GM19238 (cell line): ENCODE data around the gene NCBP2L.

Source experiments
- DNase-seq: peaks from one replicate; pipeline ENCODE4 v3.0.0; 2011; ENCODE audit warnings: low spot score; ENCODE audit not compliant: insufficient read length

NCBP2L gene

DNA sequence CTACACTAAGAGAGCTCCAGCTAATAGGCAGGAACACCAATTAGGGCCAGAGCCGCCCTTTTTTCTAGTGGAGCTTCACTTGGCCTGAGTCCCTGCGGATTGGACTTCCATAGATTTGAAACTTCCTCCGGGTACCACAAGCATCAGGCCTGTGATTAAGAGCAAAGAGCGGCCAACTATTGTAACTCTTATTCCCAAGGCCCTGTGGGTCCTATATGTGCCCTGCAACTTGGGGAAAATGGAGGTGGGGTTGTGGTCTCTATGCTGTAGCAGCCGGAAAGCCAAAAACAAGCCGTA is at the start of gene NCBP2L:
NCBP2L (plus strand) TSS at position 198 of the 297 bp plus-strand sequence. CDS start 16,488 bp downstream, outside the sequence.
- no peak for DNase-seq

DNA sequence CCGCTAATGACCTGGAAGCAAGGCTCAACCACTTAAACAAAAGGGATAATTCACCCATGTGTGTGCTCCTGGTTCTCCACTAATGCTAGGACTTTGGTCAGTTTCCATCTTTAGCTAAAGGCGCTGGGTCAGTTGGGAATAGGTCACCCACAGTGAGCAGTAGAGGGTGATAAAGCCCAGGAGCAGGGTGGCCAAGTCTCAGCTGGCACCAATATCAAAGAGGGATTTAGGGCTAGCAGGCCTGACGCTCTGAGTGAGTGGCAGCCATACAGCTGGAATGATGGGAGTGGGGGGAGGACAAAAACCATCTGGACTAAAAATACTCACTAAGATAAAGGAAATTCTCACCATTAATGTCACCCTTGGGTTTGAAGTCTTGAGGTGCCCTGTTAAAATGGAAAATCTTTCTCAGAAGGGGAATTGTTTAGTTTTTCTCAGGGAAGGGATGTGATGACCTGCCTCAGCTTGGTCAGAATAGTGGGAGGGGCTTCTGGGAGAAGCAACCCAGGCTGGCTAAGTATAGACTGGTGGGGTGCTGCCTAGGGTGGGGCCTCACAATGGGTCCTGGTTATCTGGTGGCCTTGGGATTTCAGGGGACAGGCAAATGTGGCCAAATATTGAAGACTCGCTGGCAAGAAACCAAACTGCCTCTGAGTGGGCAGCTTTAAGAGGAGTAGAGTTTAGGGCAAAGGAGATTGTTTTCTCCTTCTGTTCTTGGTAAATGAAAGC is 49.0 kb upstream of the NCBP2L start:
- DNase-seq = no peak

DNA sequence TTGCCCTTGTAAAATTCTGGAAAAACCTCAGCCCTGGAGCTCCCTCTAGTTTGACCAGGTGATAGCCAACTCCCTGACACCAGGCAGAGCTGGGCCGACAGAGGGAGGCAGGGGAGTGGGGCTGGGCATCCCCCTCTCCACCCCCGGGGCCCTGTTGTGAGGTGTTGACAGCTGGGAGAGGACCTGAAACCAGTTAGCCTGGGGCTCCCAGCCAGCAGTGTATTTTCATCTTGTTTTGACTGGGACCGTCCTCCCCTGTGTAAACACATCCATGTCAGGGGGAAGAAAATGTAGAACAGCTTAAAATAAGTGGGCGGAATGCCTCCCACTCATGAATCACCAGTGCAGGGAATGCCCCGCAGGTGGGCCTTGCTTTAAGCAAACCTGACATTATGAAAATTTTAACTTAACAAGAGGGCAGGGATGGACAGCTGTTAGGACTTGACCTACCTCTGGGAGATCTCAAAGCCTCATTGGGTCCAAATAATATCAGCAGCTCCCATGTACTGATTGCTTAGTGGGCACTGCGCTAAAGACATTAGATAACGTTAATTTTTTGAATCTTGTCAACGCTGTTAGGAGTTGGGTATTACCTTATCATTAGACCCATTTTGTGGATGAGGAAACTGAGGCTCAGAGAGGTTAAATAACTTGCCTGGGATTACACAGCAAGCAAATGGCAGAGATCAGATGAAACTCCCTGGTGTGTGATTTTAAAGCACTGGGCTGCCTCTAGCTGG is 47.8 kb upstream of the NCBP2L start:
- DNase-seq = no peak

DNA sequence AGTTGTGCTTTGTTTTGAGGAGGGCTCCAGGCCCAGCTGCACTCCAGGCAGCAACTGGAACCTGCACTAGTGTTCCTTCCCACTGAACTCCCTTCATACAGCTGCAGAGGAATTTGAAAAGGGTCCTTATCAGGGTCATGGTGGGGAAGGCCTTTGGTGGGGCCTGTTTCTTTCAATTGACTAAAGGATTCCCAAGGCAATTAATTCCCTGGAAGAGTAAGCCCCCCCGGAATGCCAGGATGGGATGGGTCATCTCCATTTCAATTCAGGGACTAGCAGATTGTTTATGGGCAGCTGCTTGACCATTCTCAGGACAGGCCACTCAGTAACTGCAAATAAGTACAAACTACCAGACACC is 47.3 kb upstream of the NCBP2L start:
- no peak for DNase-seq

DNA sequence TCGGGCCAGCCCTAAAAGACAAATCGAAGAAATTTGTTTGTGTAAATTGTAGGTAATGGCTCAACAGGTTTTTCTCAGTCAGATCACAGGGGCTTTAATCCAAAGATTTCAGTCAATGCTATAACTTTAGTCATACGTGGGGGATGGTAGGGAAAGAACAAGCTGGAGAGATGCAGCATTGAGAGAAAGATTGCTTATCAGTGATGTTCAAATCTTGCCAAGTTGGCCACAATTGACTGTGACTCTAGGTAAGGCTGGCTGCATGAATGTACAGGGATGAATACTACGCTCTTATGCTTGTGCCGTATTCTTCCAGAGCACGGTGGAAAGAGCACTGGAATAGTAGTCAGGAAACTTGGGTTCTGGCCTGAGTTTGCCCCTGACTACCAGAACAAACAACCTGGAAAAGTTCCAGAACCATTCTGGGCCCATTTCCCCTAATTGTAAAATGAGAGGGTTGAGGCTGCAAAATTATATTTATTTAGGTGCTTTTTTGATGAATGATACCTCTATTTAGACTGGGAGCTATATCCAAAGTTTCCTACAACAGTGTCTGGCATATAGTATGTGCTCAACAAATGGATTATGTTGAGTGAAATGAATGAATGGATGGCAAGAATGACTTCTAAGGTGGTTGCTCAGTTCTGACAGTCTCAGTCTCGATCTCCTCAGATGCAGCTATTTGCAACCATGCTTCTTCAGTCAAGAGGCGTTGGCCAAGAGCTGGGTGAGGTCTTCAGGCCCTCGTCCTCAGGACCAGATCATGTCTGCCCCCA is 46.4 kb upstream of the NCBP2L start:
- DNase-seq = no peak

DNA sequence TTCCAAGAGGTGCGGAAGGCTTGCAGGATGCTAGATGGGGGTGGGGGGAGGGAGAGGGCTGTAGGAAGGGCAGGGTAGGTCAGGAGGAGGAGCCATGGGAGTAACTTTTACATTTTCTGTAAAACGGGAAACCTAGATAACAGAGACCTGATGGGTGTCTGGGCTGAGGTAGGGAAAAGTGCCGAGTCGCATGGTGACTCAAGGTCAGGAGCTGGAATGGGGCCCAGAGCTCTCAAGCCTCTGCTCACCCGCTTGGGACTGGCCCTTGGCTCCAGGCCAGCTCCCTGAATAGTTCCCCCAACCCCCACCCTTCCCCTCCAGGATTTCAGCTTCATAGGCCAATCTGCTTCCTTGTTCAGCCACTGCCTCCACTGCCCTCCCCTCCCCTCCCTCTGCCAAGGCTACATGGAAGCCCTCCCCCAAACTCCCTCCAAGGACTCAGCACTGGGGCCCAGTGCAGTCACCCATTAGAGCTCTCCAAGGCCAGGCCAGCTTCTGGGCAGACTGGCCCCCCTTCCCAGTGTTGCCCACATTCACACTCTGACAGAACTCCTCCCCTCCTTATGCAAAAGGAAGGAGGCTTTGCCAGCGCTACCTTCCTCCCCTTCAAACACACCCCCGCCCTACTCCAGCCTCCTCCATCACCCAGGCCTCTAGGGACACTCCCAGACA is 45.6 kb upstream of the NCBP2L start:
- no peak for DNase-seq

DNA sequence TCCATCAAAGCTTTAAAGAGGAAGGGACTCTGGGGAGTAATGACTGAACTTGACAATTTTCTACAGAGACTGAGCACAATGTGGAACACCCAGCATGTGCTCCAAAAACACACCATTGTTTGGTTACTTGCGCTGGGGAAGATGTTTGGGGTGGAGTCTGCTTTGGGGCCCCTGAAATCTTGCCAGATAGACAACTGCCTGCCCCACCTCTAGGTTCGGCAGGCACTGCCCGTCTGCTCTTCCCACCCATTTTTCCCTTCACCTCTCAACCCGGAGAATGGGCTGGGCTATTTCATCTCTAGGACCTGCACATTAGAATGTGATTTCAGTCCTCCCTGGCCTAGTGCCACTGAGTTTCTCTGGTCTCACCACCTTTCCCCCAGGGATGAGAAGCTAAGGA is 43.8 kb upstream of the NCBP2L start:
- DNase-seq = no peak

DNA sequence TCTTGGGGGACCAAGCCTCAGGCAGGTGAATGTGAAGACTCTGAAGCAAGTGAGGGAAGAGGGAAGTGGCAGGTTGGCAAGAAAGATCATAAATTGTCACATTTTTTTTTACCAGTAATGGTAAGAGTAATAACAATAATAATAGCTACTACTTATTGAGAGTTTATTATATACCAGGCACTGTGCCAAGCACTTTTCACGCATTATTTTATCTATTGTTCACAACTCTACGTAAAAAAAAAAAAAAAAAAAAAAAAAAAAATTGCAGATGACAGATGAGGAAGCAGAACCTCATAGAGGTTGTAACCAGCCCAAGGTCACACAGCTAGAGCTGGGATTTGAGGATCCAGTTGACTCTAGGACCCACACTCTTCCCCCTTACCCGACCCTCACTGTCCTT is 42.9 kb upstream of the NCBP2L start:
- no peak for DNase-seq

DNA sequence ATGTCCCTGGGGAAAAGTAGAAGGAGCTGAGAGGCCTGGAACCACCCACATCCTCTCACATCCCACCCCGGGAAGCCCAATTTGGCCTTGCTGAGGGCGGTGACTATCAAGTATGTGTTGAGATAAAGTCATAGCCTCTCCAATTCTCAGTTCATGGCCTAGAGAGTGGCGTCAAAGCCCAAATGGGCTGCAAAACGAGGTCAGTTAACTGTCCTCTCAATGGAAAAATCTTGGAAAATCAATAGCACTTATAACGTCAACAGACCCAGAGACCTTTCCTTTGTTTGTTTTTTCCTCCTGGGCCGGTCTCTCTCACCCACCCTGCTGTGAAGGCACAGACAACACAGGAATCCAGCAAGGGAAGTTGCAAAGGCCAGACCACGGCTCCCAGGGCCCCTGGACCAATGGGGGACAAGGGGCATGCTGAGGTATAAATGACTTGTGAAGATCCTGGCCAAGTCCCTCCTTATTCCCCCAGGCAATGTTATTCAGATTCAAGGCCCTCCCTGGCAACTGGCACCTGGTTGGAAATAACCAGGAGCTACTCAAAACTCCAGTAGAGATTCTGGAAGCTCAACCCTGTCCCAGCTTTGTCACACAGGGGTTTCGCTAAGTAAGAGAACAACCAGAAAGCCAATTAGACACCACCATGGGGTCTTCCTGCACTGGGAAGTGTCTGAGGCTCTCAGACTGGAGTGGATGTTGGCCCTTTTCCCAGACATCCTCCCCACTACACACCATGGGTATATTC is 40.6 kb upstream of the NCBP2L start:
- DNase-seq = no peak

DNA sequence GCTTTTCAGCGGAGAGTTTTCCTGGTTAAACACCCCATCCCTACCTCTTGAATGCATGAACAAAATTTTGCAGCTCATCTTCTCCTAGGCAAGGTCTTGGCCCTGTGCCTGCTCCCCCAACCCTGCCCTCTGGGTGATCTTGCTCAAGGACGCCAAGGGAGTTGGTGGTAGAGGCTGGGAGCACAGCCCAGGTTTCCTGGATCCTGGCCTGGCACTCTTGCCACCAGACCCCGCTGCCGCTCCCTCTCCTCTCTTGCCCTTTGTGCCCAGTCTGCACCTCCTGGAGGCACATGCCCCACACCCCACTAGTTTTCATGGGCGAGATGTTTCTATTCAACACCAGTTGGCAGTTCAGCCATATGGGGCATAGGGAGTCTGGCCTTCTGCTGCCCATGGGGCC is 39.3 kb upstream of the NCBP2L start:
- no peak for DNase-seq

DNA sequence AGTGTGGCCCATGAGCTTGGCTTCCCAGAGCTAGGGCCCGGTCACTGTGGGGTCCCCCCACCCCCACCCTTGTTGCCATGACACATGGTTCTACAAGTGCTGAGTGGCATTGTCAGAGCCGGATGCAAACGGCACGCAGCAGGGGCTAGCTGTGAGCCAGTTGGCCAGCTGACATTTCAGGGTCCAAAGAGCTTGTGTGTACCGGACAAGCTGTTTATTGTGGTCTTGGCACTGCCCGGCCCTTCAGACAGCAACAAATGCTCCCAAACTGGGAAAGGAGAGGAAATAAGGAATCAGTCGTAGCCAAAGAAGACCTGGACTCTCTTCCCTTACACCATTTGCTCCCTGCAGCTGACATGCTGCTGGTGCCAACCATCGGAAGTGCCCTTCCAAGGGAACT is 38.8 kb upstream of the NCBP2L start:
- DNase-seq = no peak

DNA sequence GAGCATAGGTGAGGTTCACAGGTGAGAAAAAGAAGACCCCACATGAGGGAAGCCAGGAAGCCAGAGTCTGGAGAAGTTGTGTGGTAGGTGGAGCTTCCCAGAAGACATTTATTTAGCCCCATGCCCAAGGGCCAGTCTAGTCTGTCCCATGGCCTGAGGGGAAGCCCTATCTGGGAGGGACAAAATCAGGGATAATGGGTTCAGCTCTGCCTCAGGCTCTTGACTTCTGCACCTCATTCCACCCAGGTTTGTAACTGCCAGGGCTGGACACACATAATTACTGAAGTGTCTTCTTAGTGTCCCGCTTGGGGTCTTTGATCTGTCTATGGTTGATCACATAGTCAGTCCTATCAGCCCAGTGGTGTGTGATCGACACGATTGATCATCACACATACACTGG is 38.0 kb upstream of the NCBP2L start:
- no peak for DNase-seq

DNA sequence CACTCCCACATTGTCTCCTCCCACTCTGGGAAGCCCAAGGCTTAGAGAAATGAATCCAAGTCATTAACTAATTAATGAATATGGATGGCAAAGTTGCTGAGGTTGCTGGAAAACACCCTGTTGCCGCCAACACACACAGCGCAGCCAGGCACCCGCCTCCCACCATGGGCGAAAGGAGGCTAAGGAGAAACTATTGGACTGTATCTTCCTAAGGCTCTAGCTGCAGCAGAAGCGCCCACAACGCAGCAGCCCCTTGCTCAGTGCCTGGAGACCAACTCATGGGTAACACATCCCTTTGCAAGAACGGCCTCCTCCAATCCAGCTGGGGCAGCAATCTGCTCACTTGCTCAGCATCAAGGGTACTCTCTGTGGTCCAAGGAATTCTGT is 36.1 kb upstream of the NCBP2L start:
- DNase-seq = no peak

DNA sequence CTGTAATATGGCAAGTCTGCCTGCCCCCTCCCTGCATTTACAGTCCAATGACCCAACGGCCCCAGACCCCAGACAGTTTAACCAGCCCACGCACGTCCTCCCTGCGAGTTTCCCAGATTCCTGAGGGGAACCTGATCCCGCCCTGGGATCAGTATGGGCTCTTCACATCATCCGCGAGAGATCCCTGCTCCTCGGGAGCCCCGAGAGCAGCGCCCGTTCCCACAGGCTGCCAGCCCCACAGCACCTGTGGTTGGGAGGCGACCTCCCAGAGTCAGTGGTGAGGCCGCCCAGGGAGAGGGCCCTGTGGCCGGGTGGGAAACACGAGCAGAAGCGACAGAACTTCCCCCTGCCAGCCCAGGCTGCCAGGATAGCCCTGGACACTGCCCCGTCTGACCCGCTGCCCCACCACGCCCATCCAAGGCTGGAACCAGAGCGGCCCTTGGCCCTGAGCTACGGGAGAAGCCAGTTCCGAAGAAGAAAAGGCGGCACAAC is 34.8 kb upstream of the NCBP2L start:
- no peak for DNase-seq

DNA sequence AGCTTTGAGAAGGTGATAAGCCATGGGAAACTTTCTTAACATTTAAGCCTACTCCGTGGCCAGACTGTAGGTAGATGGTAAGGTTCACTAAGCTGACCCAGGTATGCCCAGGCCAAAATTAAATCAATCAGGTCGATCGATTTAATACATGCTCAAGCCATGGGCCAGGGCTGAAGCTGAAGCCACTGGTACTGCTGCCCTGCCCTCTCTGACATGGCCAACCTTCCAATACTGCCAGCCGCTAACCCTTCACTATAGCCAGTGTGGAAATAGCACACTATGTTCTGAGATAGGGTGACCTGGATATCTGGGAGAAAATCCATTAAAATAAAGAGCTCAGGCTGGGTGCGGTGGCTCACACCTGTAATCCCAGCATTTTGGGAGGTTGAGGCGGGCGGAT is 33.5 kb upstream of the NCBP2L start:
- no peak for DNase-seq

DNA sequence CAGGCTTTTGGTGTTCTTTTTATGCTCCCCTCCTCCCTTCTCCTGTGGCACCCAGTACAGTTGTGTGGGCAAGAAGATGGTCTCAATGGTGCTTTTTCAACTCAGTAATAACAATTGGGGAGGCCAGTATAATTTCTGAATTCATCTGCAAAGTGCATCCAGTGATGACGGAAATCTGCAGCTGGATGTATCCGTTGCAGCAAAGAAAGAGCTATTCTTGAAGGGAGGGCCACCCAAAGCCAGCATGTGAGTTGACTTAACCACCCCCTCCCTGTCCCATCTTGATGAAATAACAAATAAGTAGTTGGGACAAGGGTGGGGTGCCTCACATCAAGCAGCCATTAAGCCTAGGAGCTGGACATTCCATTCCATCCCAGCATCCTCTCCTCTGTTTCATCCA is 32.7 kb upstream of the NCBP2L start:
- DNase-seq = no peak

DNA sequence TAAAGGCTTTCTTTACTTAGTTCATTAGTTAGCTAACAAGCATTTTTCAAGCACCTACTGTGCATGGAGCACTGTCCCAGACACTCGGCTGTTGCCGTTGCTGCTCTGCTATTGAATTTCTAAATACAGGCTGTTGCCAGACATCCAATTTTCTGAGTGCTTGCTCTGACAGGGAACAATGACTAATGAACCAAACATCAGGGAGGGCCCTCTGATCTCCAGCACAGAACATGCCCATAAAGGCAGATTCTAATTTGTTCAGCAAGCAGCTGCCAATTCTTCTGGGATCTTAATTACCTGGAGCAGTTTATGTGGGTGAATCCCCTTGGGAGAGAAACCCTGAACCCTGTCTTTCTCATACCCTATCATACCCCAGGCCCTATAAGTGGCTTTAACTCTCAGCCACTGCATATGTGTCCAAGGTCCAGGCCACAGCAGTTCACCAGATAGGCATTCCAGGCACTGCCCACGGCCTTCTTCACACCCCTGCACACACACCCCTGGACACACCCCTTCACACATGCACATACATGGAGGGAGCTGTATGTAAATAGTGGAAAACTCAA is 29.9 kb upstream of the NCBP2L start:
- DNase-seq = no peak

DNA sequence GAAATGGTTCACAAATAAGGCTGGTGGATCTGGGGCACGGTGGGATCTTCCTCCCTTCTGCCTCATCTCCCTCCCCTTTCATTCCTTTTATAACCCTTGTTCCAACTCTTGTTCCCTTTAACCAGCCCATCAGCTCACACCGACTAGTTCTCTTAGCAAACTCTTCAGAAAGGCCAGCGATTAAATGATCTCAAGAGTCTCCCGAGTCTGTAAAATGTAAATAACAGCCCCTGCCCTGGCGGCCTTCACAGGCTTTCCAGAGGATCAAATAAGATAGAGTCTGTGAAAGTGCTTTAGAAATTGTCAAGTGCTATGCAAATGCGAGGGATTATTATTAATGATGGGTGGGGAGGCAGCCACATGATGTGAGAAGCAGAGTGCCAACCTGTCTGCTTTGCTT is 29.0 kb upstream of the NCBP2L start:
- no peak for DNase-seq

DNA sequence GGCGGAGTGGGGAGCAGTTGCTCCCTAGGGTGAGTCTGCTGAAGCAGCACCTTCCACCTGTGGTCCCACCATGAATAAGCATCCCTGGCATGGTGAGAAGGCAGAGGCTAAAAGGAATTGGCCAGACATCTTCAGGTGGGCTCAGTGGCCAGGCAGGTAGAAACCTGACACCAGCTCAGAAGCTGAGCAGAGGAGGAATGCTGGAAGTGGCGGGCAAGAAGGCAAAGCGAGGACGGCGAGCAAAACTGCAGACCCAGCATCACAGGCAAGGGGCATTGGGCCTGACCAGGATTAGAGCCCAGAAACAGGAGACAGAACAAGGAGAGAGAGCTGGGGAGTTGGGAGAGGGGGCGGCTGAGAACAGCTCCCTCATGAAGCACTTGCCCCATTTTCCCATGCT is 27.3 kb upstream of the NCBP2L start:
- no peak for DNase-seq

DNA sequence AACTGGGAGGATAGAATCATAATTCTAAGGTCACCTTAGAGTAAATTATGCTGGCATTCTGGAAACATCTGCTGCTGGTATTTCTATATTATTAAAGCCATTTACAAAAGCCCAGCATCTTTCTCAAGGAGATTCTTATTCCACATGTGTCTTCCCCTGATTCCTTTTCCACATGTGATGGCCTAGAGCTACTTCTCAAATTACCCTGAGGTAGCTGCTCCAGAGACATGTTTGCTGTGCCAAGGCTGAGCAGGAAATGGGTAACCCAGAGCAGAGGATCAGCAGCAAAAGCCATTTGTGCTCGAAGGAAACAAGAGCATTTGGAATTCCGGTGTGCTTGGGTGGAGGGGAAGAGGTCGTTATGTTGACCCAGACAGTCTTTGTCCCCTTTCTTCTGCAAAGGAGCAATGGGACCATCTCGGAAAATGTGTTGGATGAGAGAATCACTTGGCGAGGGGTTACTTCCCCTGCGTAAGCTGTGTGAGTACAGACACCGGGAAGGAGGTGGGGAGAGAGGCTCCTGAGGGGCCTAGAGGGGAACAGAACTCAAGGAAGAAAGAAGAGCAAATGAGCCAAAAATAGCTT is 26.6 kb upstream of the NCBP2L start:
- no peak for DNase-seq

DNA sequence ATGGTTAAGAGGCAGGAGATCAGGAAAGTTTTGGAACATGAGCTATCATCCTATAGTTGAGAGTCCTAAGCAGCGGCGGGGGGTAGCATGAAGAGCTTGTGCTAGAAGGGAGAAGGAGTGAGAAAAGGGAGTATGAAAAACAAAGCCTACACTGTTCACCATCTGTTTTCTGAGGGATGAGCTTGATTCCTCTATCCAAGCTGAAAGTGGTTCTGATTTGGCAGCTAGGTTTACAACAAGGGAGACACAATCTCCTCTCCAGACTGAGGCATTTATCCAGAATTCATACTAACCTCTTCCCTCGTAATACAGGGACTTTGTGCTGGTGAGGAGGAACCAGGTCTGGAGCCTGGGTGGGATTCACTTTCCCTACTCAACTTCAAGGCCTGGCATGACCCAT is 25.5 kb upstream of the NCBP2L start:
- no peak for DNase-seq
